ACHN (cell line): Measurements from ENCODE around the gene ZNF649.
"Not testable (repeated sequence)": the region's sequence is repeated elsewhere in the genome, so short reads cannot be mapped to it uniquely, and the experiment has no call there.

Source experiments
- DNase-seq: peaks from one replicate; pipeline ENCODE4 v3.0.0-alpha.2; 2015
- in situ Hi-C: cut with HindIII; loops from 2 replicates; pipeline ENCODE4 v1.10.0; 2017; ENCODE audit warnings: low sequenced_read_pairs, low pct_ligation_motif_present, low pct_unique_long_range_greater_than_20kb

Gene ZNF649

GRCh38 chr19:51904331-51905165, at the start of gene ZNF649:
ZNF649 (minus strand) TSS chr19:51905017; CDS start chr19:51900107, 4,910 bp downstream.
- in situ Hi-C loops, result no loop called here
- DNase-seq, result no peak

- in situ Hi-C loops, result no loop called here
Observed at GRCh38 chr19:51948975-51949374, 44.2 kb upstream of the ZNF649 start.

GRCh38 chr19:51946602-51947001, 41.8 kb upstream of the ZNF649 start:
- in situ Hi-C loops, result no loop called here
- no peak for DNase-seq

More at GRCh38 chr19:51948975-51949374, 44.2 kb upstream of the ZNF649 start:
- DNase-seq, result no peak

- in situ Hi-C loops, result no loop called here
- no peak for DNase-seq
Observed at GRCh38 chr19:51944798-51945552, 40.2 kb upstream of the ZNF649 start.

GRCh38 chr19:51938936-51939335, 34.1 kb upstream of the ZNF649 start:
- DNase-seq, result no peak
- in situ Hi-C loops, result no loop called here

- in situ Hi-C loops, result no loop called here
- no peak for DNase-seq
Observed at GRCh38 chr19:51931921-51932320, 27.1 kb upstream of the ZNF649 start.

- no peak for DNase-seq
- in situ Hi-C loops, result no loop called here
Observed at GRCh38 chr19:51927859-51928258, 23.0 kb upstream of the ZNF649 start.

- in situ Hi-C loops, result no loop called here
- DNase-seq, result peak; percentile 77
Observed at GRCh38 chr19:51926784-51927741, 22.2 kb upstream of the ZNF649 start, which contains the start of gene ZNF613. ZNF613 (plus strand) TSS chr19:51927472; CDS start chr19:51936221, 8,749 bp downstream.

GRCh38 chr19:51926426-51926783, 21.6 kb upstream of the ZNF649 start:
- DNase-seq, result no peak
- in situ Hi-C loops, result no loop called here

GRCh38 chr19:51921949-51922348, 17.1 kb upstream of the ZNF649 start:
- no peak for DNase-seq
- in situ Hi-C loops, result no loop called here

- DNase-seq, result no peak
- in situ Hi-C loops, result no loop called here
Observed at GRCh38 chr19:51919606-51920005, 14.8 kb upstream of the ZNF649 start.

- in situ Hi-C loops, result no loop called here
Observed at GRCh38 chr19:51916167-51916566, 11.3 kb upstream of the ZNF649 start.

GRCh38 chr19:51915324-51915867, 10.6 kb upstream of the ZNF649 start:
- no peak for DNase-seq
- in situ Hi-C loops, result no loop called here

More at GRCh38 chr19:51916167-51916566, 11.3 kb upstream of the ZNF649 start:
- no peak for DNase-seq

- in situ Hi-C loops, DNase-seq: not testable (repeated sequence)
Observed at GRCh38 chr19:51907981-51908380, 3.2 kb upstream of the ZNF649 start.

- in situ Hi-C loops, DNase-seq: not testable (repeated sequence)
Observed at GRCh38 chr19:51906108-51906507, 1.3 kb upstream of the ZNF649 start.

GRCh38 chr19:51905639-51906038, 822 bp upstream of the ZNF649 start:
- in situ Hi-C loops, DNase-seq: not testable (repeated sequence)

- in situ Hi-C loops, result no loop called here
- no peak for DNase-seq
Observed at GRCh38 chr19:51905206-51905605, 389 bp upstream of the ZNF649 start.

- no peak for DNase-seq
- in situ Hi-C loops, result no loop called here
Observed at GRCh38 chr19:51903192-51903591, 1.6 kb downstream of the ZNF649 start.
